CD14-positive monocyte (primary cell): ENCODE measurements around the gene SLAMF9. TPM values are rescaled to one million over a fixed set of nuclear protein-coding genes. Genes with fewer than 3 reads are reported as not detected.

Experiments
- DNase-seq, 3 donors: peaks; one replicate each; pipeline ENCODE4 v3.0.0-alpha.2; 2011 to 2022
- H2AFZ ChIP-seq: 2 replicates; pipeline ENCODE4 v1.6.0; 2012; ENCODE audit warnings: mild to moderate bottlenecking, low read depth, low read length, inconsistent platforms; ENCODE audit not compliant: insufficient read depth, poor library complexity, severe bottlenecking
- H3K27ac ChIP-seq, 2 donors: 1 replicate in 1 of 2; 2 replicates in 1 of 2; pipeline ENCODE4 v1.5.1; 2012 to 2013; ENCODE audit warnings: low read length in 2 of 2, control low read depth in 1 of 2, inconsistent platforms in 1 of 2, low read depth in 1 of 2, mild to moderate bottlenecking in 1 of 2
- H3K27me3 ChIP-seq, 2 donors: one replicate each; pipeline versions ENCODE4 v1.6.0 to v1.6.1; 2011 to 2013; ENCODE audit warnings: low read length in 2 of 2; ENCODE audit not compliant: control insufficient read depth in 2 of 2, insufficient read depth in 2 of 2
- H3K36me3 ChIP-seq, 2 donors: replicated peaks in 1 of 2; 1 replicate in 1 of 2; 2 replicates in 1 of 2; pipeline versions ENCODE4 v1.5.1 to v1.6.1; 2012 to 2013; ENCODE audit warnings: low read length in 2 of 2, control low read depth in 1 of 2, inconsistent platforms in 1 of 2, mild to moderate bottlenecking in 1 of 2; ENCODE audit not compliant: insufficient read depth in 2 of 2, control insufficient read depth in 1 of 2
- H3K4me1 ChIP-seq, 2 donors: 1 replicate in 1 of 2; 2 replicates in 1 of 2; pipeline versions ENCODE4 v1.5.1 to v1.6.1; 2012 to 2013; ENCODE audit warnings: low read length in 2 of 2, control low read depth in 1 of 2, inconsistent platforms in 1 of 2, mild to moderate bottlenecking in 1 of 2, moderate library complexity in 1 of 2; ENCODE audit not compliant: insufficient read depth in 2 of 2, control insufficient read depth in 1 of 2
- H3K4me2 ChIP-seq: replicated peaks from 2 replicates; pipeline ENCODE3; 2012; ENCODE audit warnings: low read length, moderate library complexity, mild to moderate bottlenecking; ENCODE audit not compliant: poor library complexity, severe bottlenecking; ENCODE audit errors: extremely low read depth
- H3K4me3 ChIP-seq, 3 experiments: fragments of 200-600 bp in 1 of 3; sonication (generic) in 1 of 3; replicated peaks in 1 of 3; 1 replicate in 2 of 3; 2 replicates in 1 of 3; pipeline ENCODE4 v1.5.1; 2011 to 2013; ENCODE audit warnings: low read length in 3 of 3, mild to moderate bottlenecking in 3 of 3, control low read depth in 2 of 3, low read depth in 2 of 3, inconsistent platforms in 1 of 3, moderate library complexity in 1 of 3
- H3K79me2 ChIP-seq: 2 replicates; pipeline ENCODE4 v1.6.0; 2012; ENCODE audit warnings: mild to moderate bottlenecking, control low read depth, inconsistent platforms, low read length, moderate library complexity; ENCODE audit not compliant: insufficient read depth
- H3K9ac ChIP-seq: 2 replicates; pipeline ENCODE4 v1.6.0; 2017; ENCODE audit warnings: low read length, mild to moderate bottlenecking; ENCODE audit not compliant: insufficient read depth, poor library complexity, severe bottlenecking
- H3K9me3 ChIP-seq, 2 donors: replicated peaks in 1 of 2; 1 replicate in 1 of 2; 2 replicates in 1 of 2; pipeline versions ENCODE4 v1.5.1 to v1.6.1; 2012 to 2013; ENCODE audit warnings: low read length in 2 of 2, control low read depth in 1 of 2; ENCODE audit not compliant: control insufficient read depth in 1 of 2, insufficient read depth in 1 of 2
- H4K20me1 ChIP-seq: 2 replicates; pipeline ENCODE4 v1.6.0; 2012; ENCODE audit warnings: mild to moderate bottlenecking, low read length, control low read depth, moderate library complexity; ENCODE audit not compliant: insufficient read depth
- H3K27ac Mint-ChIP-seq, 7 donors: one replicate each; pipeline ENCODE4 v1.8.0; 2020; ENCODE audit warnings: mild to moderate bottlenecking in 7 of 7, mixed read lengths in 7 of 7, moderate library complexity in 6 of 7, inconsistent platforms in 2 of 7
- H3K27me3 Mint-ChIP-seq, 3 donors: one replicate each; pipeline ENCODE4 v1.8.0; 2021 to 2022; ENCODE audit warnings: low read depth in 3 of 3, mild to moderate bottlenecking in 3 of 3, mixed read lengths in 3 of 3, moderate library complexity in 3 of 3, inconsistent platforms in 1 of 3
- H3K36me3 Mint-ChIP-seq, 2 donors: one replicate each; pipeline ENCODE4 v1.8.0; 2020; ENCODE audit warnings: mixed read lengths in 2 of 2, inconsistent platforms in 1 of 2, mild to moderate bottlenecking in 1 of 2
- H3K4me1 Mint-ChIP-seq: one replicate; pipeline ENCODE4 v1.8.0; 2020; ENCODE audit warnings: mild to moderate bottlenecking, mixed read lengths
- H3K4me3 Mint-ChIP-seq, 2 donors: one replicate each; pipeline ENCODE4 v1.8.0; 2020; ENCODE audit warnings: mild to moderate bottlenecking in 2 of 2, mixed read lengths in 2 of 2, moderate library complexity in 1 of 2
- H3K9me3 Mint-ChIP-seq, 7 donors: one replicate each; pipeline ENCODE4 v1.8.0; 2020 to 2022; ENCODE audit warnings: mixed read lengths in 7 of 7, mild to moderate bottlenecking in 6 of 7, moderate library complexity in 6 of 7, inconsistent platforms in 2 of 7
- WGBS: methylation state at CpG from one replicate; pipeline ENCODE4 v1.1.5; 2013; ENCODE audit warnings: missing lambda C conversion rate; ENCODE audit not compliant: insufficient coverage; 5-methylcytosine and 5-hydroxymethylcytosine counted together
- intact Hi-C, 2 donors: fragments of 100-400 bp; cut with micrococcal nuclease; formaldehyde crosslinking; loops; one replicate each; pipeline versions ENCODE4 v1.15.0 to v1.15.1; 2023
- polyA plus RNA-seq, 3 donors: library from polyadenylated mRNA; depleted of rRNA in 1 of 3; unstranded in 2 of 3; stranded (reverse) in 1 of 3; fragments of 300-500 nt in 2 of 3; fragments of >200 nt in 1 of 3; fragmentation: Illumina TruSeq in 2 of 3; gene quantifications; 1 replicate in 2 of 3; 2 replicates in 1 of 3; pipeline ENCODE4 v1.2.3, GENCODE V29; 2012 to 2021
- TF ChIP-seq, protein P1 (sequence below): fragments of 200-600 bp; IDR thresholded peaks from one replicate; pipeline ENCODE4 v1.8.0; 2022; ENCODE audit warnings: antibody characterized with exemption, mild to moderate bottlenecking

Gene SLAMF9
- polyA plus RNA-seq, 3 donors: 0.17 TPM; not detected in 2

DNA sequence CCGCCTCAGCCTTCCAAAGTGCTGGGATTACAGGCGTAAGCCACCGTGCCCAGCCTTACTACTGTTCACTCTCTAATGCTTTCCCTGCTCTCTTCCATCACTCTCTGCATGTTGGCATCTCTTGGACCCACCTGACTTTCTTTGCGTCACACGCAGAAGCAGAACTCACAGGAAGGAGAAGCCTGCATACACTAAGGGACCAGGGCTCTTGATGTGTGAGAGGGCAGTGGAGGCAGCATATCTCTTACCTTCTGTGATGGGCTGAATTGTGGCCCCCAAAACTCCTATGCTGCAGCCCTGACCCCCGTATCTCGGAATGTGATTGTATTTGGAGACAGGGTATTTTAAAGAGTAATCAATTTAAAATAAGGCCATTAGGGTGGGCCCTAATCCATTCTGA is 26.7 kb upstream of the SLAMF9 start:
- no peaks in the 10 kb centered on the region for H3K79me2 ChIP-seq
- H3K4me2 ChIP-seq: no peak overlapping the region
- no peaks in the 10 kb centered on the region for H3K9me3 Mint-ChIP-seq
- no peaks in the 10 kb centered on the region for H3K36me3 ChIP-seq
- TF ChIP-seq, protein P1, sequence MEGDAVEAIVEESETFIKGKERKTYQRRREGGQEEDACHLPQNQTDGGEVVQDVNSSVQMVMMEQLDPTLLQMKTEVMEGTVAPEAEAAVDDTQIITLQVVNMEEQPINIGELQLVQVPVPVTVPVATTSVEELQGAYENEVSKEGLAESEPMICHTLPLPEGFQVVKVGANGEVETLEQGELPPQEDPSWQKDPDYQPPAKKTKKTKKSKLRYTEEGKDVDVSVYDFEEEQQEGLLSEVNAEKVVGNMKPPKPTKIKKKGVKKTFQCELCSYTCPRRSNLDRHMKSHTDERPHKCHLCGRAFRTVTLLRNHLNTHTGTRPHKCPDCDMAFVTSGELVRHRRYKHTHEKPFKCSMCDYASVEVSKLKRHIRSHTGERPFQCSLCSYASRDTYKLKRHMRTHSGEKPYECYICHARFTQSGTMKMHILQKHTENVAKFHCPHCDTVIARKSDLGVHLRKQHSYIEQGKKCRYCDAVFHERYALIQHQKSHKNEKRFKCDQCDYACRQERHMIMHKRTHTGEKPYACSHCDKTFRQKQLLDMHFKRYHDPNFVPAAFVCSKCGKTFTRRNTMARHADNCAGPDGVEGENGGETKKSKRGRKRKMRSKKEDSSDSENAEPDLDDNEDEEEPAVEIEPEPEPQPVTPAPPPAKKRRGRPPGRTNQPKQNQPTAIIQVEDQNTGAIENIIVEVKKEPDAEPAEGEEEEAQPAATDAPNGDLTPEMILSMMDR: no peak
- DNase-seq: no peak
- 97% methylated on average over 4 of the region's 7 CpGs for WGBS
- no peaks in the 10 kb centered on the region for H3K36me3 Mint-ChIP-seq
- H3K4me3 Mint-ChIP-seq: no peak overlapping the region
- H4K20me1 ChIP-seq: no peaks in the 10 kb centered on the region
- H3K9me3 ChIP-seq: no peaks in the 10 kb centered on the region
- peaks cover 9 to 11% of the 10 kb centered on the region in 2 donors for H3K27me3 ChIP-seq
- no peak overlapping the region for H3K27ac ChIP-seq
- no peaks in the 10 kb centered on the region for H3K4me1 ChIP-seq
- H3K27ac Mint-ChIP-seq: peak overlapping the region in 1 of 7 donors; percentile 21
- no peak overlapping the region for H3K9ac ChIP-seq
- H2AFZ ChIP-seq: no peak overlapping the region
- H3K27me3 Mint-ChIP-seq: peaks cover 18 to 33% (median 20%) of the 10 kb centered on the region in 3 donors
- intact Hi-C loops: no loop called here
- no peak overlapping the region for H3K4me3 ChIP-seq
- H3K4me1 Mint-ChIP-seq: peaks cover 3% of the 10 kb centered on the region

GRCh38 chr1:159980076-159980475 is 26.0 kb upstream of the SLAMF9 start:
- WGBS: 84% methylated on average over 5 of the region's 6 CpGs
- peaks cover 9 to 18% of the 10 kb centered on the region in 2 donors for H3K27me3 ChIP-seq
- Mint-ChIP-seq H3K9me3 (no peaks in the 10 kb centered on the region), H3K4me3 (no peak overlapping the region), H3K27ac (no peak overlapping the region), H3K27me3 (peaks cover 14 to 33% (median 20%) of the 10 kb centered on the region in 3 donors), H3K36me3 (no peaks in the 10 kb centered on the region), H3K4me1 (peaks cover 3% of the 10 kb centered on the region)
- no peaks in the 10 kb centered on the region for H4K20me1 ChIP-seq
- intact Hi-C loops: no loop called here
- no peak overlapping the region for H3K4me2 ChIP-seq
- H3K9ac ChIP-seq: no peak overlapping the region
- no peak overlapping the region for H3K4me3 ChIP-seq
- H3K4me1 ChIP-seq: no peaks in the 10 kb centered on the region
- no peak overlapping the region for H3K27ac ChIP-seq
- no peak overlapping the region for H2AFZ ChIP-seq
- DNase-seq: no peak
- no peaks in the 10 kb centered on the region for H3K36me3 ChIP-seq
- H3K79me2 ChIP-seq: no peaks in the 10 kb centered on the region
- no peaks in the 10 kb centered on the region for H3K9me3 ChIP-seq
- TF ChIP-seq, protein P1: no peak
